Measurements from ENCODE around the gene TRABD2A. TPM values are rescaled to one million over a fixed set of nuclear protein-coding genes. Genes with fewer than 3 reads are reported as not detected.

Gene TRABD2A
- polyA plus RNA-seq, 1 donor (not counting 4 experiments of a cell fraction or from before 2014, with no cell fraction given), result 0.54 TPM

- no peaks in the 10 kb centered on the region for H4K20me1 ChIP-seq (ENCODE audit: control insufficient read depth, extremely low read depth, insufficient read depth, low read length)
- no peak overlapping the region for H2AFZ ChIP-seq (ENCODE audit: control insufficient read depth, low read length)
- H3K4me1 ChIP-seq (ENCODE audit: control insufficient read depth, extremely low read depth, insufficient read depth, low read length), result peaks cover 2% of the 10 kb centered on the region
- no peak overlapping the region for H3K9ac ChIP-seq (ENCODE audit: control insufficient read depth, extremely low read depth, insufficient read depth, low read length)
- FAIRE-seq, result no peak
- DNase-seq (ENCODE audit: low read depth, low spot score), result no peak
- H3K4me2 ChIP-seq (ENCODE audit: control insufficient read depth, extremely low read depth, insufficient read depth, low read depth, low read length), result no peak overlapping the region
- dilution Hi-C loops (cut with MboI; ENCODE audit: extremely low pct_ligation_motif_present, low sequenced_read_pairs), result loop anchor here (5.0 kb wide), 1 partner anchor 68 kb away; no protein-coding TSS in a partner anchor
- H3K4me3 ChIP-seq (ENCODE audit: control insufficient read depth in 2 of 3, extremely low read depth in 1 of 3, insufficient read depth in 2 of 3, low read depth in 1 of 3, low read length in 3 of 3), result no peak overlapping the region
- no peaks in the 10 kb centered on the region for H3K79me2 ChIP-seq (ENCODE audit: control insufficient read depth, insufficient read depth, low read length)
- TF ChIP-seq, protein P1, sequence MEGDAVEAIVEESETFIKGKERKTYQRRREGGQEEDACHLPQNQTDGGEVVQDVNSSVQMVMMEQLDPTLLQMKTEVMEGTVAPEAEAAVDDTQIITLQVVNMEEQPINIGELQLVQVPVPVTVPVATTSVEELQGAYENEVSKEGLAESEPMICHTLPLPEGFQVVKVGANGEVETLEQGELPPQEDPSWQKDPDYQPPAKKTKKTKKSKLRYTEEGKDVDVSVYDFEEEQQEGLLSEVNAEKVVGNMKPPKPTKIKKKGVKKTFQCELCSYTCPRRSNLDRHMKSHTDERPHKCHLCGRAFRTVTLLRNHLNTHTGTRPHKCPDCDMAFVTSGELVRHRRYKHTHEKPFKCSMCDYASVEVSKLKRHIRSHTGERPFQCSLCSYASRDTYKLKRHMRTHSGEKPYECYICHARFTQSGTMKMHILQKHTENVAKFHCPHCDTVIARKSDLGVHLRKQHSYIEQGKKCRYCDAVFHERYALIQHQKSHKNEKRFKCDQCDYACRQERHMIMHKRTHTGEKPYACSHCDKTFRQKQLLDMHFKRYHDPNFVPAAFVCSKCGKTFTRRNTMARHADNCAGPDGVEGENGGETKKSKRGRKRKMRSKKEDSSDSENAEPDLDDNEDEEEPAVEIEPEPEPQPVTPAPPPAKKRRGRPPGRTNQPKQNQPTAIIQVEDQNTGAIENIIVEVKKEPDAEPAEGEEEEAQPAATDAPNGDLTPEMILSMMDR (optimal IDR thresholded peaks at IDR 0.05 in 1 of 3, IDR thresholded peaks at IDR 0.05 in 1 of 3, conservative IDR thresholded peaks at IDR 0.05 in 1 of 3; ENCODE audit: extremely low read depth in 1 of 3, insufficient read depth in 2 of 3, low read length in 3 of 3), result no peak
- TF ChIP-seq EZH2 (IDR thresholded peaks at IDR 0.05; ENCODE audit: low read length), result no peak
- H3K27ac ChIP-seq (ENCODE audit: control insufficient read depth, insufficient read depth, low read length), result no peak overlapping the region
- peaks cover 29% of the 10 kb centered on the region for H3K27me3 ChIP-seq (ENCODE audit: control insufficient read depth, extremely low read depth, insufficient read depth, low read length)
- H3K9me1 ChIP-seq (ENCODE audit: control insufficient read depth, extremely low read depth, insufficient read depth, low read length), result no peaks in the 10 kb centered on the region
- H3K36me3 ChIP-seq (ENCODE audit: control insufficient read depth in 2 of 2, extremely low read depth in 1 of 2, insufficient read depth in 2 of 2, low read length in 2 of 2), result no peaks in the 10 kb centered on the region
- no peaks in the 10 kb centered on the region for H3K9me3 ChIP-seq (ENCODE audit: control insufficient read depth, low read depth, low read length)
Measured at GRCh38 chr2:84875213-84875560, 5.7 kb downstream of the TRABD2A start.

- no peak overlapping the region for H3K9ac ChIP-seq (ENCODE audit: control insufficient read depth, extremely low read depth, insufficient read depth, low read length)
- H3K27ac ChIP-seq (ENCODE audit: control insufficient read depth, insufficient read depth, low read length), result no peak overlapping the region
- H3K4me1 ChIP-seq (ENCODE audit: control insufficient read depth, extremely low read depth, insufficient read depth, low read length), result no peaks in the 10 kb centered on the region
- H3K4me2 ChIP-seq (ENCODE audit: control insufficient read depth, extremely low read depth, insufficient read depth, low read depth, low read length), result no peak overlapping the region
- H3K9me1 ChIP-seq (ENCODE audit: control insufficient read depth, extremely low read depth, insufficient read depth, low read length), result no peaks in the 10 kb centered on the region
- FAIRE-seq (no peak), DNase-seq (ENCODE audit: low read depth, low spot score) (no peak)
- dilution Hi-C loops (cut with MboI; ENCODE audit: extremely low pct_ligation_motif_present, low sequenced_read_pairs), result loop anchor here (5.0 kb wide), 1 partner anchor 67 kb away; no protein-coding TSS in a partner anchor
- peaks cover 25% of the 10 kb centered on the region for H3K27me3 ChIP-seq (ENCODE audit: control insufficient read depth, extremely low read depth, insufficient read depth, low read length)
- no peaks in the 10 kb centered on the region for H3K9me3 ChIP-seq (ENCODE audit: control insufficient read depth, low read depth, low read length)
- TF ChIP-seq EZH2 (IDR thresholded peaks at IDR 0.05; ENCODE audit: low read length), result no peak
- TF ChIP-seq, protein P1 (optimal IDR thresholded peaks at IDR 0.05 in 1 of 3, IDR thresholded peaks at IDR 0.05 in 1 of 3, conservative IDR thresholded peaks at IDR 0.05 in 1 of 3; ENCODE audit: extremely low read depth in 1 of 3, insufficient read depth in 2 of 3, low read length in 3 of 3), result no peak
- H2AFZ ChIP-seq (ENCODE audit: control insufficient read depth, low read length), result no peak overlapping the region
- H3K79me2 ChIP-seq (ENCODE audit: control insufficient read depth, insufficient read depth, low read length), result no peaks in the 10 kb centered on the region
- no peaks in the 10 kb centered on the region for H4K20me1 ChIP-seq (ENCODE audit: control insufficient read depth, extremely low read depth, insufficient read depth, low read length)
- no peaks in the 10 kb centered on the region for H3K36me3 ChIP-seq (ENCODE audit: control insufficient read depth in 2 of 2, extremely low read depth in 1 of 2, insufficient read depth in 2 of 2, low read length in 2 of 2)
- H3K4me3 ChIP-seq (ENCODE audit: control insufficient read depth in 2 of 3, extremely low read depth in 1 of 3, insufficient read depth in 2 of 3, low read depth in 1 of 3, low read length in 3 of 3), result no peak overlapping the region
Measured at GRCh38 chr2:84874381-84875212, 6.3 kb downstream of the TRABD2A start.

Data from keratinocyte (primary cell).